GM21367 (cell line): Measurements from ENCODE around the gene RGP1.
A peak's percentile ranks its signal among the peaks of the same experiment; 100 is the strongest.

Experiments
- ATAC-seq: cut with Tn5 transposase; IDR thresholded peaks from one replicate; pipeline ENCODE4 v1.9.1; 2021; ENCODE audit not compliant: unreplicated experiment

RGP1 gene

GRCh38 chr9:35719546-35719945 is 29.5 kb upstream of the RGP1 start:
- no peak for ATAC-seq

- no peak for ATAC-seq
Observed at GRCh38 chr9:35723426-35723825, 25.7 kb upstream of the RGP1 start.

- ATAC-seq, result no peak
Observed at GRCh38 chr9:35723908-35724307, 25.2 kb upstream of the RGP1 start.

- ATAC-seq, result no peak
Observed at GRCh38 chr9:35725362-35725761, 23.7 kb upstream of the RGP1 start.

- ATAC-seq, result no peak
Observed at GRCh38 chr9:35726931-35727330, 22.2 kb upstream of the RGP1 start.

GRCh38 chr9:35727676-35728040 is 21.4 kb upstream of the RGP1 start:
- no peak for ATAC-seq

GRCh38 chr9:35728041-35728971 is 20.8 kb upstream of the RGP1 start:
- ATAC-seq, result no peak

- ATAC-seq, result no peak
Observed at GRCh38 chr9:35729101-35729500, 20.0 kb upstream of the RGP1 start.

GRCh38 chr9:35729700-35730485 is 19.2 kb upstream of the RGP1 start:
- no peak for ATAC-seq

- ATAC-seq, result no peak
Observed at GRCh38 chr9:35730486-35730854, 18.6 kb upstream of the RGP1 start.

- no peak for ATAC-seq
Observed at GRCh38 chr9:35731415-35732184, 17.5 kb upstream of the RGP1 start.

GRCh38 chr9:35732185-35732799 is 16.8 kb upstream of the RGP1 start, which contains the start of the genes CREB3 and TLN1:
TSS of gene CREB3 (plus strand) at chr9:35732666. CDS start at chr9:35732773, 107 bp downstream.
TSS of gene TLN1 (minus strand) at chr9:35732195. CDS start at chr9:35725694, 6,501 bp downstream.
- ATAC-seq, result peak; percentile 67

- ATAC-seq, result no peak
Observed at GRCh38 chr9:35732800-35733541, 16.1 kb upstream of the RGP1 start.

GRCh38 chr9:35734096-35734495 is 15.0 kb upstream of the RGP1 start:
- ATAC-seq, result no peak

GRCh38 chr9:35736201-35736633 is 12.9 kb upstream of the RGP1 start:
- no peak for ATAC-seq

- no peak for ATAC-seq
Observed at GRCh38 chr9:35737143-35737542, 11.9 kb upstream of the RGP1 start.

- ATAC-seq, result no peak
Observed at GRCh38 chr9:35738186-35738585, 10.9 kb upstream of the RGP1 start.

- ATAC-seq, result no peak
Observed at GRCh38 chr9:35738924-35739323, 10.2 kb upstream of the RGP1 start.

- ATAC-seq, result no peak
Observed at GRCh38 chr9:35740243-35740642, 8.8 kb upstream of the RGP1 start.

GRCh38 chr9:35741740-35742139 is 7.3 kb upstream of the RGP1 start:
- no peak for ATAC-seq
